ENCODE results near the gene ALPL. TPM values are rescaled to one million over a fixed set of nuclear protein-coding genes. Genes with fewer than 3 reads are reported as not detected.

The ALPL gene
- total and polyA plus RNA-seq, 9 of the 15 experiments (the other 6 are each of a cell fraction or from before 2014, with no cell fraction given), result 0.04 to 0.38 (median 0.18) TPM; not detected in 4

DNA sequence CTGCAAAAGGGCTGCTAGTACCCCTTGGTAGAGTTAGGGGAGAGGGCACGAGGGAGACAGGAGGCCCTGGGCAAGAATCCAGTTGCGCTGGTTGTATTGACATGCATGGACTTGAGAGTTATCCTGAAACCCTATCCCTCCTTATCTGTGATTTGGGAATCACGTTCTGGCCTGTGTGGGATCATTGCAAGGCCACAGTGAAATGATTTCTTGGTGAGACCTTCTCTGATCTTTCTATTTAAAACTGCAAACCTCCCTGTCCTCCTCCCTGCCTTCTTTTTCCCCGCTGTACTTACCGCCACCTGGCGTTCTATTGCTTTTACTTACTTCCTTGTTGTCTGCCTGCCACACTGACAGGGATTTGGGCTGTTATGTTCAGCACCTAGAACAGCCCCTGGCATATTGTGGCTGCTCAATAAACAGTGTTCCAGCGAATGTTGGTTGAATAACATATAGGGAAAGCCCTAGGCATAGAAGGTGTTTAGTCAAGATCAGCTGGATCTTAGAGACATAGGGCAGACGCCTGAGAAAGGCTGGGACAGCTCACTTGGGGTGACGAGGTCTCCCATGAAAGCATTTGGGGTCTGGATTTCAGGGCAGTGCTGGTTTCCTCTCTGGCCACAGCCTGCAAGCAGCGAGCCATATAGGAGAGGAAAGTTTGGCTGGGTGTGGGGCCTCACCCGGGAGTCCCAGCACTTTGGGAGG, 25.6 kb downstream of the ALPL start (continued):
- TF ChIP-seq, protein P1, sequence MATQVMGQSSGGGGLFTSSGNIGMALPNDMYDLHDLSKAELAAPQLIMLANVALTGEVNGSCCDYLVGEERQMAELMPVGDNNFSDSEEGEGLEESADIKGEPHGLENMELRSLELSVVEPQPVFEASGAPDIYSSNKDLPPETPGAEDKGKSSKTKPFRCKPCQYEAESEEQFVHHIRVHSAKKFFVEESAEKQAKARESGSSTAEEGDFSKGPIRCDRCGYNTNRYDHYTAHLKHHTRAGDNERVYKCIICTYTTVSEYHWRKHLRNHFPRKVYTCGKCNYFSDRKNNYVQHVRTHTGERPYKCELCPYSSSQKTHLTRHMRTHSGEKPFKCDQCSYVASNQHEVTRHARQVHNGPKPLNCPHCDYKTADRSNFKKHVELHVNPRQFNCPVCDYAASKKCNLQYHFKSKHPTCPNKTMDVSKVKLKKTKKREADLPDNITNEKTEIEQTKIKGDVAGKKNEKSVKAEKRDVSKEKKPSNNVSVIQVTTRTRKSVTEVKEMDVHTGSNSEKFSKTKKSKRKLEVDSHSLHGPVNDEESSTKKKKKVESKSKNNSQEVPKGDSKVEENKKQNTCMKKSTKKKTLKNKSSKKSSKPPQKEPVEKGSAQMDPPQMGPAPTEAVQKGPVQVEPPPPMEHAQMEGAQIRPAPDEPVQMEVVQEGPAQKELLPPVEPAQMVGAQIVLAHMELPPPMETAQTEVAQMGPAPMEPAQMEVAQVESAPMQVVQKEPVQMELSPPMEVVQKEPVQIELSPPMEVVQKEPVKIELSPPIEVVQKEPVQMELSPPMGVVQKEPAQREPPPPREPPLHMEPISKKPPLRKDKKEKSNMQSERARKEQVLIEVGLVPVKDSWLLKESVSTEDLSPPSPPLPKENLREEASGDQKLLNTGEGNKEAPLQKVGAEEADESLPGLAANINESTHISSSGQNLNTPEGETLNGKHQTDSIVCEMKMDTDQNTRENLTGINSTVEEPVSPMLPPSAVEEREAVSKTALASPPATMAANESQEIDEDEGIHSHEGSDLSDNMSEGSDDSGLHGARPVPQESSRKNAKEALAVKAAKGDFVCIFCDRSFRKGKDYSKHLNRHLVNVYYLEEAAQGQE (IDR thresholded peaks at IDR 0.05; ENCODE audit: borderline replicate concordance), result peak; percentile 95
- TF ChIP-seq, protein P1 (CRISPR knock-in tag; IDR thresholded peaks at IDR 0.05; ENCODE audit: low read depth), result no peak
- TF ChIP-seq CTCF (IDR thresholded peaks at IDR 0.05 in 2 of 3, conservative IDR thresholded peaks at IDR 0.05 in 1 of 3; ENCODE audit: insufficient read depth in 2 of 3, low read depth in 1 of 3, low read length in 3 of 3) (peak; percentile 76 to 90 (median 81)), TARDBP (IDR thresholded peaks at IDR 0.05) (0 out of 2 replicates have a peak, but pooled peaks have one; percentile 46), SMC3 (conservative IDR thresholded peaks at IDR 0.05; ENCODE audit: insufficient read depth, low read depth, low read length) (peak; percentile 81), PTBP1 (IDR thresholded peaks at IDR 0.05; ENCODE audit: low read depth, low read length) (no peak), ELF1 (tag; IDR thresholded peaks at IDR 0.05) (peak; percentile 76)
- TF ChIP-seq, protein P2, sequence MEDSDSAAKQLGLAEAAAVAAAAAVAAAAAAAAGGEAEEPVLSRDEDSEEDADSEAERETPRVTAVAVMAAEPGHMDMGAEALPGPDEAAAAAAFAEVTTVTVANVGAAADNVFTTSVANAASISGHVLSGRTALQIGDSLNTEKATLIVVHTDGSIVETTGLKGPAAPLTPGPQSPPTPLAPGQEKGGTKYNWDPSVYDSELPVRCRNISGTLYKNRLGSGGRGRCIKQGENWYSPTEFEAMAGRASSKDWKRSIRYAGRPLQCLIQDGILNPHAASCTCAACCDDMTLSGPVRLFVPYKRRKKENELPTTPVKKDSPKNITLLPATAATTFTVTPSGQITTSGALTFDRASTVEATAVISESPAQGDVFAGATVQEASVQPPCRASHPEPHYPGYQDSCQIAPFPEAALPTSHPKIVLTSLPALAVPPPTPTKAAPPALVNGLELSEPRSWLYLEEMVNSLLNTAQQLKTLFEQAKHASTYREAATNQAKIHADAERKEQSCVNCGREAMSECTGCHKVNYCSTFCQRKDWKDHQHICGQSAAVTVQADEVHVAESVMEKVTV (CRISPR knock-in tag; IDR thresholded peaks at IDR 0.05), result peak; percentile 50; the same call in 1 of the 2 replicates
